DND-41 (cell line): ENCODE measurements around the gene TMEM260.

ENCODE experiments used
- CTCF ChIP-seq: IDR thresholded peaks from 2 replicates; pipeline ENCODE4 v1.5.1; 2012; ENCODE audit warnings: borderline replicate concordance, low read length, moderate library complexity, mild to moderate bottlenecking; ENCODE audit not compliant: poor library complexity, severe bottlenecking; ENCODE audit errors: extremely low read depth
- EZH2 ChIP-seq: IDR thresholded peaks from 3 replicates; pipeline ENCODE4 v1.6.1; 2012; ENCODE audit warnings: borderline replicate concordance, low read depth, mild to moderate bottlenecking, moderate library complexity, low read length, inconsistent platforms; ENCODE audit not compliant: severe bottlenecking

- TF ChIP-seq CTCF (no peak), EZH2 (no peak)
These were observed 9.3 kb upstream of the TMEM260 start for GRCh38 chr14:56570295-56570694.
